Measurements from ENCODE around the gene HOTAIR.

The HOTAIR gene

DNA sequence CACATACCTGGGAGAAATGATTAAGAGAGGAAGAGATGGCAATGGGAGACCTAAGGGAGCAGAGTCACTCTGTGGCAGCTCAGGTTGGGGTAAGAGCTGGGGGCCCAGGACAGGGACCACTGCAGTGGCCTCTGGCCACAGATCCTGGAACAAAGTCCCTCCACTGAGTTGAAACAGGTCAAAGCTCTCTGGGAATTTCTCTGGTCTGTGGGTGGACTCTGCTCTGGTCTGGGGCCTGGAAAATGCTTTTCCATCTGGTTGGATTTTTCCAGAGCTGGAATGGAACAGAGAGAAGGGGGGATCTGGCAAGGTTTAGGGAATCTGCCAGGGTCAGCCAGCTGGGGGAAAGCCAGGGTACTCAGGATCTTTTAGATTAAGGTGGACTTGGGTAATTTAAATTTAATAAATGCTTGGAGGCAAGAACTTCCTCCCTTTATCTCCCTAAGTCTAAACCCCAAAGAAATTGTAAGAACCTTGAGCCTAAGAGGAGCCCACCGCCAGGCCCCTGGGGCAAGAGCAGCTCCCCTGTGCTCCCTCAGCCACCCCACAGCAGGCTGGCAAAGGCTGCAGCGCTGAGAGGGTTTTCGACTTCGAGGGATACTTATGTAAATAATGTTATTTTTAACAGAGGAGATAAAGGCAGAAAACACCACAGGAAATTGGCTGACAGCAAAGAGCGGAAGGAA lies 13.9 kb upstream of the HOTAIR start:
- DNase-seq (ENCODE audit: low read depth in 2 of 2) = no peak

DNA sequence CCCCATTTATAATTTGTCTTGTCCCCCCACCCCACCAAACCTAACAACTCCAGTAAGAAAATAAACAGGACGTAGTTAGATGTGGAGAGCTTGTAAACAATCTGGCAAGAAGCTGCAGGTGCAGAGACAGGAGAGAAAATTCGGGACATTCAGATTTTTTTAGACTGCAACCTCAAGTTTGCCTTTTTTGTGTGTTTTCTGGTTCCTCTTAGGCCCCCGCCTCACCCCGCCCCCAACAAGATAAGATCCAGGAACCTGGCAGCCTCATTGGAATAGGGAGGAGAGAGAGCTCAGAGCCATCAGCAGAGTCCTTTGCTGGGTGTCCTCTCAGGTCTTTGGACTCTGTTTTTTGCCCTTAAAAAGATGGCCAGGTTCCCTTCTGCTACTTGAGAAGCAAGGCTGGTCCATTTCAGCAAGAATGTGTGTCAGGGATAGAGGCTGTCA lies 13.1 kb upstream of the HOTAIR start:
- no peak for DNase-seq (ENCODE audit: low read depth in 2 of 2)

DNA sequence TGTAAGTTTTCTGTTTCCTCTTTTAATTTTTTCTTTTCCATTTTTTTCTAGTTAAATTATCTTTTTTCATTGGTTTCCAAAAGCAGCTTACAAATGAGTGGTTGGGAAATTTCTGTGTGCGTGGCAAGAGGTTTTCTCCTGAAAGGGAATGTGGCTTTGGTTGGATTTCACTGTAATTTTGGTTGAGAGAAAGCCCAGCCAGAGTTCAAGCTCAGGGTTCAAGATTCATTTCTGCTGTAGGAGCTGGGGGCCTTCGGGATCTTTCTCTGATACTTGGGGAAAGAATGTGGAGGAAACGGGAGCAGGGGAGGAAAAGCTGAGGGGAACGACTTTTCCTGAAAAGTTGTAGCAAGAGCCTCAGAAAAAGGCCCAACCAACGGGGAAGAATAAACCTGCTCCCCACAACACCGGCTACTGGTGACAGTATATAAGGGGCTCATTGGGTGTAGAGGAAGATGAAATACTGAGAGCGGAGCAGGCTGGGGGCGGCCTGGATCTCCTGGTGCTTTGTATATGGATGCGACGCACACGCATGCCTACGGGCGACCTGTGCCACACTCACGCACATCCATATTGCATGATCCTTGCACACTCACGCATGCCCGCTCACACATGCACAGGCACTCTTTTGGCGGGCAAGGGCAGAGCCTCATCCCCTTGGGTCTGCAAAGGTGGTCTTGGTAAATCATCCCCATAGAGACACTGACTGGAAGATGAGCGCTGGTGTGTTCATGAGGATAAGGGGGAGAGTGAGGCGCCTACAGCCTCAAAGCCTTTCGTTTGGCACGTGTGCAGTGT lies 12.1 kb upstream of the HOTAIR start:
- no peak for DNase-seq (ENCODE audit: low read depth in 2 of 2)

DNA sequence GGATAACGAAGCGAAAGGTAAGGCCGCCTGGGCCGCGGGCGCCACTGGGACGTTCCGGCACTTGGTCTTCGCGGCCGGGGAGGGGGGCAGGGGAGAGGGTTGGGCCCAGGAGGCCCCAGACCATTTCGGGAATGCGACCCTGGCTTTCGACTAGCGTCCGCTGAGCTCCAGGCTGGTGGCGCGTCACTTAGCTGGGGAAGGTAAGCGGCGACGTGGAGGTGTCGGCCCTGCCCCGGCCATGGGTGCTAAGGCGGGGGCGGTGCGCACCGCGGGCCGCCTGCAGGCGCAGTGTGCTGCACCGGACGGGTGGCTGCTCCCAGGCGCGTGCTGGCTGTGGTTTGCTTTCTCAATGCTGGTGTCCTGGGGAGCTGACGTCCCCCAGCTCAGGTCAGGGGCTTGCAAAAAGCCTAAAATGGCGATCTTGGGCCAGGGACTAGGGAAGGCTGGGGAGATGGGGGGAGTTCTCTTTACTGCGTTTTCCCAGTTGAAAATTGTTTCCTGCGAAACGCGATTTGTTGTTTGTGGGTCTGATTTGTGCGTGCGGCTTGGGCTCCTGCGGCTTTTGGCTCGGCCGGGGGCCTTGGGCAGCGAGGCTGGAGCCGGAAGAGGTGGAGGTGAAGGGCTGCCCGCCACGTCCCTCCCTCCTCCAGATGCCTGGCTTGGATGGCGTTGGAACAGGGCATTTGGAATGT lies 11.4 kb upstream of the HOTAIR start:
- DNase-seq (ENCODE audit: low read depth in 2 of 2) = no peak

DNA sequence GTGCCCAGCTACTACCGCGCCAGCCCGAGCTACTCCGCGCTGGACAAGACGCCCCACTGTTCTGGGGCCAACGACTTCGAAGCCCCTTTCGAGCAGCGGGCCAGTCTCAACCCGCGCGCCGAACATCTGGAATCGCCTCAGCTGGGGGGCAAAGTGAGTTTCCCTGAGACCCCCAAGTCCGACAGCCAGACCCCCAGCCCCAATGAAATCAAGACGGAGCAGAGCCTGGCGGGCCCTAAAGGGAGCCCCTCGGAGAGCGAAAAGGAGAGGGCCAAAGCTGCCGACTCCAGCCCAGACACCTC lies 10.9 kb upstream of the HOTAIR start:
- no peak for DNase-seq (ENCODE audit: low read depth in 2 of 2)

DNA sequence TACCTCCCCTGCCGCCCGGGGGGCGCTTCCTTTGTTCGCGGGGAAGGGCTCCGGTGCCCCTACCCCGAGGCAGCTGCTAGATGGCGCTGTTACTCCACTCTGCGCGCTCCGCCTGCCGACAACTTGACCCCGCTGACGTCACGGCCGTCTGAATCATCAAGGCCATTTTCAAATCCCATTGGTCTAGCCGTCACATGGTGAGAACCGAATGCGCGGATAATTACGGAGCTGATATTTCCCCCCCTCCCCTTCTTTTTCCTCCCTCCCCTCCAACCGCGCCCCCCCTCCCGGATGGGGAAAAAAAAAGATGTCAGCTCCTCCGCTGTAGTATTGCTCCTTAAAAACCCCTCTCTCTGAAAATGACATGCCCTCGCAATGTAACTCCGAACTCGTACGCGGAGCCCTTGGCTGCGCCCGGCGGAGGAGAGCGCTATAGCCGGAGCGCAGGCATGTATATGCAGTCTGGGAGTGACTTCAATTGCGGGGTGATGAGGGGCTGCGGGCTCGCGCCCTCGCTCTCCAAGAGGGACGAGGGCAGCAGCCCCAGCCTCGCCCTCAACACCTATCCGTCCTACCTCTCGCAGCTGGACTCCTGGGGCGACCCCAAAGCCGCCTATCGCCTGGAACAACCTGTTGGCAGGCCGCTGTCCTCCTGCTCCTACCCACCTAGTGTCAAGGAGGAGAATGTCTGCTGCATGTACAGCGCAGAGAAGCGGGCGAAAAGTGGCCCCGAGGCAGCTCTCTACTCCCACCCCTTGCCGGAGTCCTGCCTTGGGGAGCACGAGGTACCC lies 10.3 kb upstream of the HOTAIR start, which contains the start of gene HOXC10:
HOXC10 (plus strand) TSS at position 246 of the 791 bp plus-strand sequence; CDS start at position 360, 114 bp downstream.
- peak; percentile 27 to 60 for DNase-seq (ENCODE audit: low read depth in 2 of 2)

DNA sequence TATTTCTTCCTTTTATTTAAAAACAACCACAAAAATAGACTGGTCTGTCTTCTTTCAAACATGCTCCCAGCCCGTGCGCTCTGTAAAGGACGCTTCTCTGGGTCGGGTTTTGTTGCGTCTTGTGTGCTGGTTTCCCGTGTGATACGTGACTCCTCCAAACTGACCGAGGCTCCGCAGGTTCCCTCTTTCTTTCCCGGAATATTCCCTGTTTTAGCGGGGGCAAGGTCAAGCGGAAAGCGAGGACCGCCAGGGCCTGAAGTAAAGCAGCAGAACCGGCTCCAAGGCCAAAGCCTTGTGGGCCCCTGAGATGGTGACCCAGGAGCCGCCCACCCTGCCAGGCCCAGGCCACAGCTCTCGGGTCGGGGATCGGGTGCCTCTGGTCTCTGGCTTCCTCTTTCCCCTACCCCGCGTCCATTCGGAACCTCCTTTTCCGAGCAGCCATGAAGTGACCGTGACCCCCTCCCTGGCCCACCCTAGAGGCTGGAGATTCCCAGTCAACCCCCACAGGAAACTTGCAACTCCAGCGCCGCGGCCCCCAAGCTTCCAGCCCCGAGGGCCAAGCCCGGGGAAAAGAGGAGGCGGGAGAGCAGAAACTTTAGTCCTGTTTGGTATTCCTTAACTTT lies 9.3 kb upstream of the HOTAIR start:
- DNase-seq (ENCODE audit: low read depth in 2 of 2) = no peak

DNA sequence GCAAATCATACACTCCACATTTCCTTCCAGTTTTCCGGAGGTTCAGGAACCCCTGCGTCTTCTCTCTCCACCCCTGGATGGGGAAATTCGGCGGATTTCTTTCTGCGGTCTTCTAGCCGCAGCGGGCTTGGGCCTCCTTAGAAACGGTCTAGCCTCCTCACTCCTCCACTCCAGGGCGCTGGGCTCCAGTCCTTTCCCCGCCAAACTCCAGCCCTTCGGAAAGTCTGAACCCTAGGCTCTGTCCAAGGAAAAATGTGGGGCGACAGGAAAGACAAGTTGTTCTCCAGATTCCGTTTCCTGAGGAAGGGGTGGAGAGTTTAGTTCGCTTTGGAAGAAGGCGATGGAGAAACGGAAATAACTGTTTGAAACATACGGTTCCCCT lies 8.8 kb upstream of the HOTAIR start:
- DNase-seq (ENCODE audit: low read depth in 2 of 2) = no peak

DNA sequence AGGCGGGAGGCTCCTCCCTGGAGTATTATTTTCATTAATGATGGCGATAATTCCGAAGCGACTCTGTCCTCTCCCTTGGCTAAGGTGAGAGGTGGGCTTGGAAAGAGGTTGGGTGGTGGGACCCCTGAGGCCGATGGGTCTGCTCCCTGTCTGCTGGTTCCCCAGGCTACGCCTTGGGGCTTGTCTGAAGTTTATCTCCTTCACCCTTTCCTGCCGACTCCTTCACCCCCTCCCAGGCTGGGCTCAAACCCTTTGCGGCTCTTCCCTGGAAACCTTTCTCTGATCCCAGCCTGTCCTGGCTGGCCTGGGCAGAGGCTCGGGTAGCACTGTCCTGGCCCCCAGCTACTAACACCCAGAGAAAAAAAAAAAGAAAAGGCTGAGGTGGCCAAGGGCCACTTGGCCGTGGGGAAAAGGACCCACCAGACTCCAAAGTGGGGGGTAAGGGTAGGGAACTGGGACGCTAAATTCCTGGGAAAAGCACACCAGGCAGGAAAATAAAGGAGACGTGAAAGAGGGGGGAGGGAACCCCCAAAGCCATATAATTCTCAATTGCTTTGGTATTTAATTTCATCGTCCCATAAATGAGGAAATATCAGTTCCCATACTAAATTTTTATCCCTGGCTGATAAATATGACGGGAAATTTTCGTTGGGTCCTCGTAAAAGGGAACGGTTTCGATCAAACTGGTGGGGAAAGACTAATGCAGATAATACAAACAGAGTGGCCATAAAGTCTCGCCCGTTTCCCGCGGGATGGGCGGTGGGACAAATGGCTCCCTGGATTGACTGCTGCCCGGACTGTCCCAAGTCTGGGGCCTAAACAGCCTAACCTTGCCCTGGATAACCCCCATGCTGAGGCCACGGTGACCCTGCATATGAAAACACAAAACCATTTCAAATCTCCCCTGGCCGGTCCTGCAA lies 8.2 kb upstream of the HOTAIR start:
- DNase-seq (ENCODE audit: low read depth in 2 of 2) = no peak

DNA sequence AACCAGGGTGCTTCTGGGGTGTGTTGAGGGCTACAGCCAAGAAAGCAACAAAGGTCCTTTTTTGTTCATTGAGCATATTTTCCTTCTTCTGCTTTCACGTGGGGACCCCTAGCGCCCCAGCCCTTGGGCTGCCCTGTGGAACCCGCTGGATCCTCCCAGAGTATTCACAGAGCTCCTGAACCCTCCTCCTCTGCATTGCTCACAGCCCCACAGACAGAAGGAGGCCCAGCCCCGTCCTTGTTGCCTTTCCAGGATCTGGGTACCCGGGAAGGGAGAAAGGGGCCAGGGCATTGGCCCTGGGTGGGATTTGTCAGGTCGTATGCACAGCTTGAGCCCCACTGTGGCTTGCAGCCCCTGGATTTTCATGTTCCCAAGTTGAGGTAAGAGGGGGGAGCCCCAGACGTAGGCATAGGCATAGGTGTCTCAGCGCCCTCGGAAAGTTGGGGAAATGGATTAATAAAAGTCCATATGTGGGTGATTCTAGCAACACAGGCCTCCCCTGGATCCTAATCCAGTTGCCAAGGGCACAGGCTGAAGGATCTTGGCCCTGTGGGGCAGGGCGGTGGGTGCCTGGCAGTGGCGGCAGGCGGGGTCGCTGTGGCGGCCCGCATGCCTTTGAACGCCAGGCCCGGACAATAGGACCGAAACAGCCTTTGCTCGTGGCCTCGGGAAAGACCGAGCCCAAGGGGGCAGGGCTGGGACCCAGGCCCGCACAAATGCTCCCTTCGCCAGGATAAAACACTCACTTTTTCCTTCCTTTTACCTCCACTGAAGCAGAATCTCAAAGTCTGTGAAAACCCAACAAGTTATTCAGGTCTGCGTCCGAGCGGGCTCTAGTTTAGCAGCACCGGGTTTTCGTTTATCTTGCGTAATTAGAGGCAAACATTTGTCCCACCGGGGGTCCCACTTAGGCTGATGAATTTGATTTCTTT lies 7.1 kb upstream of the HOTAIR start:
- no peak for DNase-seq (ENCODE audit: low read depth in 2 of 2)

DNA sequence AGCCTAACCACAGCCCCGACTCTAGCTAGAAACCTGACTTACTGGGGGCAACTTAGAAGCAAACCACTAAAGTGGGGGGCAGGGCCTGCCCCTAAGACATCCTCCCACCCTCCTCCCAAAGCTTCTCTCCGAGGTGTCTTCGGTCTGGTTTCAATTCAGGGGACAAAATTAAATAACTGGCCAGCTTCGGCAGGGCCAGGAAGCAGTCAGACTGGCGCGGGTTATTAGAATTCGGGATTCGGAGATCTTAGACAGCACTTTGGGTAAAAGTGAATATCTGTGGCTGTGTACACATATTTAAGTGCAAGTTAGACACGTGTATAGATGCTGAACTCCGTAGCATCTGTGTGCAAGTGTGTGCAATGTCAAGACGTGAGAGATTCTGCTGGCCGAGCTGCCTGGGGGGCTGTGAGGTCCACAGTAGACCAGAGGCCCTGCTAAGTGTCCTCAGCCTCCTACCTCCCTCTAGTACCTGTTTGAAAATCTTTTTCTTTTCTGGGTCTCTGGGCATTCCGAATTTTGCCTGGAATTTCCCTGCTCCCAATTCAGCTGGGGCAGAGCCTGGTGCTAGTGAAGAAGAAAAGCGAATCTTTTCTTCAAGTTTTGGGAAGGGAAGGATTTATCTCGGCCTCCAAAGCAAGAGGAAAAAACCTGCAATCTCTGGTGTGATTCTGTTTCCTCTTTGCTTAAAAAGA lies 6.2 kb upstream of the HOTAIR start:
- no peak for DNase-seq (ENCODE audit: low read depth in 2 of 2)

DNA sequence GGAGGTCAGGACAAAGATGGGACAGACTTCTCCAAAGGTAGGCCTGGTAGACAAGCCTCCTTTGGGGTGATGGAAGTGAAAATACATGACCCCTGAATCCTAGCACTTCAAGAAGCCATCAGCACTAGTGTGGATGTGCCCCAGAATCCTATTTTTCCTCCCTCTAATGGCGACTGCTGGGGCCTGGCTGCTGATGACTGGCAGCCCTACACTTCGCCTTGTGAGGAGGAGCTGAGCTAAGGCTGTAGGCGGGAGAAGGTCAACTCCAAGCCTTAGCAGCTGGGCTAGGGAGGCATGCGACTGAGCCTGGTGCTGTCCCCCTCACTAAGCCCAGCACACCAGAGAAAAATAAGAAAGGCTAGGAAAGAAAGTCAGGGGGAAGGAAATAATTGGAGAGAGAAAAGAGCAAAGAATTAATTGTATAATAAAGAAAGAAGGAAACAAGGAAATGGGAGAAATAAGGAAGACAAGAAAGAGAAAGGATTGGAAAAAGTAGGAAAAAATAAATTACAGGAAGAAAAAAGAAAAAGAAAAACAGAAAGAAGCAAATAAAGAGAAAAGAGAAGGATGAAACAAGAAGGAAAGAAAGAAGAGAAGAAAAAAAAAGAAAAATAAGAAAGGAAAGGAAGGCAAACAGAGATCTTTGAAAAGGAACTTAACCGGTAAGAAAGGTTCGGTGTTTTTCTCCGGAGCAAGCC lies 5.5 kb upstream of the HOTAIR start:
- no peak for DNase-seq (ENCODE audit: low read depth in 2 of 2)

DNA sequence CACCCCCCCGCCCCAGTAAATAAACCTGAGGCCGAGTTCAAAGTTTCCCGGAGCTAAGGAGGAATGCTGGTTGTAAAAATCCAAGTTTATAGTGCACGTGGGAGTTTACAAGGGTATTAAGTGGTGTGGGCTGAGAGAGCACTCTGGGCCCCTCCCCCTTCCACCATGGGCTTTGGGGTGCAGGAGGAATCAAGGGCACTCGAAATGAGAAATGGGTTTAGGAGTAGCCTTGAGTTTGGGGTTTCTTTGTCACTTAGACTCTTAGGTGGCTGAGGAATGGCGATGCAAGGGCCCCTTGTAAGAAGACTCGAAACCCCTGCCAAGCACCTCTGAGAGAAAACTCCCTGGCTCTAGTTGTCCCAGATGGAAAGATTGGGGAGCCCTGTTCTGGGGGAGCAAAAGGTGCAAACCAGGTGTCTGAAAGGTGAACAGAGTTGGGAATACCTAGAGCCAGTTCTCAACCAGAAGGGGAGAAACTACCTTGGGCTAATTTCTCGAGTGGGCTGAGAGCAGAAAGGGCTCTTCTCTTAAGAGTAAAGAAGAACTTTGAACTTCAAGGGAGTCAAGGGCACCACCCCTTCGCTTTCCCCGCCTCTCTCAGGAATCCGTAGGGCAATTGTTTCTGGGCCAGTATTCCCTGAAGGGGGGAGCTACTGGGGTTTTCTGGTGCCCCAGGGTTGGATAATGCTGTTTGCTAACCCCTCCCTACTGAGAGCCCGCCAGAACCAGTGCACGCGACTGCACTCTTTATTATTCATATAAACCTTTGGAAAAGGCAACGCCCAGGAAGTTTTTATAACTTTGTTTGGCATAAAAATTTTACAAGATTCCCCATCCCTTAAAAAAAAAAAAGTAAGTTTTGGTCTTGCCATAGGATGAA lies 4.0 kb upstream of the HOTAIR start:
- no peak for DNase-seq (ENCODE audit: low read depth in 2 of 2)

DNA sequence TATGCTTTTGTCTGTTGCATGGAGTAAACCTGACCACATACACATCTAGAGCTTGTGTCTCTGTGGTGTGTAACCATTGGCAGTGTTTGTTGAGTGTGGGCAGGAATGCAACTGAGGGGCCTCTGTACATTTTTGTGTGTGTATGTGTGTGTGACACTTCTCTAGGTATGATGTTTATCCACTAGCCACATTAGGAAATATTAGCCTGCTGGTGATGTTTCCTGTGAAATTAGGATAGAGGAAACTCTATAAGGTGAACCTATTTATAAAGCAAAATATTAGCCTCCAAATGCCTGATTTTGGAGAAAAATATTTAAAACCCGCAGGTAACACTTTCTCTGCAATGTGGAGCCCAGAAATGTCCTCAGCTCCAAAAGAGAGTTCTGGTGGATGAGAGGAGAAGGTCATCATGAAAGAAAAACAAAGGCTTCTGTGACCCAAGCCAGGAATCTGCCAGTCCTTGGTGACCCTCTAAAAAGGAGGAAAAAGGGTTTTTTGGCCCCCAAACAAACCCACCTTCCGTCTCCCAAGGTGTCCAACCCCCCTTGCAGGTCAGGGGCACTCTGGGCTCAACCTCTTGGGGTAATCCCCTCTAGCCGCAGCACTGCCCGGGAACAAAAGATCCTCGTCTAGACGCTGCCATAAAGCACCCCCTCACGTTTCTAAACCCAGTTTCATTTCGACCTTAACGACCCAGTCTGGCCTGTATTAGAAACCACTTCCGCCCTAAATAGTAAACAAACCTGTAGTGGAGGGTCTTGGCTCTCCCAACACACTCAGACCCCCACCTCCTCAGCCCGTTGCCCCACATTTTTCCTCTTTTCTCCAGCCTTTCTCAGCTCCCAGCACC lies 3.1 kb upstream of the HOTAIR start:
- DNase-seq (ENCODE audit: low read depth in 2 of 2) = no peak

DNA sequence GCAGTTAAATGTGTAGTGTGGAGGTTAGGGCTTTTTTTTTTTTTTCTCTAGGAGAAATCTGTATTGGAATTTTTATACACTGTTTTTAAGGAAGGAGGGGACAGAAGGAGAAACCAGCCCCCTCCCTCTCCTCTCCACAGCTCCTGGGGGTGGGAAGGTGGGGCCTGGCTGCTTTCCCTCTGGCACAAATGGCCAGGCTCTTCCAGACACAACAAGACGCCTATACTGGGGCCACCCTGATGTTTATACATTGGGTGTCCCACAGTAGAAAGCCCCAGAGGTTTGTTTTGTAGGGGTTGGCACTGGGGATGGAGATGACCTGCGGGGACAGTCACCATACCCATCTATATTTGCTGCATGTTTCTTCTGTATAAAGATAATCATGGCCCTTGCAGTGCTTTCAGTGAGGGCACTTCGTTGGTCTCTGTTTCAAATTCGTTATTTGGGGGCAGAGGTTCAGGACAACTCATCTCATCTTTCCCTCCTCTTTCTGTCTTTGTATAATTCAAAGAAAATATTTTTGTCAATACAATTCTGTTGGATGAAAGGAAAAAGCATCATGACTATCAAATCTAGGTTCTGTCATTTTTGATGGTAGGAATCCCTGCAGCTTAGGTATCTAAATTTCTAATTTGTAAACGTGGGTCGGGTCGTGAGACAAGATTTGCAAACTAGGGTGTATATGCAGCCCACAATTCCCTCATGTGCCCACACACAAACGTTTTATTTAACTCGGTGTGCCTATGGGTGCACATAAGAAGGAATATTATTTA lies 2.3 kb upstream of the HOTAIR start:
- DNase-seq (ENCODE audit: low read depth in 2 of 2) = no peak

All from stimulated activated CD8-positive, alpha-beta memory T cell treated with anti-CD3 and anti-CD28 coated beads, Interleukin-7, amount 100 ng/mL, for 1 hour (primary cell).